ENCODE measurements around the gene LSR. TPM values are rescaled to one million over a fixed set of nuclear protein-coding genes. Genes with fewer than 3 reads are reported as not detected.
"Not testable (repeated sequence)": the region's sequence is repeated elsewhere in the genome, so short reads cannot be mapped to it uniquely, and the experiment has no call there.

LSR gene
- polyA plus RNA-seq, 3 donors from 2014 or later: 5.3 to 14.2 (median 11.8) TPM

DNA sequence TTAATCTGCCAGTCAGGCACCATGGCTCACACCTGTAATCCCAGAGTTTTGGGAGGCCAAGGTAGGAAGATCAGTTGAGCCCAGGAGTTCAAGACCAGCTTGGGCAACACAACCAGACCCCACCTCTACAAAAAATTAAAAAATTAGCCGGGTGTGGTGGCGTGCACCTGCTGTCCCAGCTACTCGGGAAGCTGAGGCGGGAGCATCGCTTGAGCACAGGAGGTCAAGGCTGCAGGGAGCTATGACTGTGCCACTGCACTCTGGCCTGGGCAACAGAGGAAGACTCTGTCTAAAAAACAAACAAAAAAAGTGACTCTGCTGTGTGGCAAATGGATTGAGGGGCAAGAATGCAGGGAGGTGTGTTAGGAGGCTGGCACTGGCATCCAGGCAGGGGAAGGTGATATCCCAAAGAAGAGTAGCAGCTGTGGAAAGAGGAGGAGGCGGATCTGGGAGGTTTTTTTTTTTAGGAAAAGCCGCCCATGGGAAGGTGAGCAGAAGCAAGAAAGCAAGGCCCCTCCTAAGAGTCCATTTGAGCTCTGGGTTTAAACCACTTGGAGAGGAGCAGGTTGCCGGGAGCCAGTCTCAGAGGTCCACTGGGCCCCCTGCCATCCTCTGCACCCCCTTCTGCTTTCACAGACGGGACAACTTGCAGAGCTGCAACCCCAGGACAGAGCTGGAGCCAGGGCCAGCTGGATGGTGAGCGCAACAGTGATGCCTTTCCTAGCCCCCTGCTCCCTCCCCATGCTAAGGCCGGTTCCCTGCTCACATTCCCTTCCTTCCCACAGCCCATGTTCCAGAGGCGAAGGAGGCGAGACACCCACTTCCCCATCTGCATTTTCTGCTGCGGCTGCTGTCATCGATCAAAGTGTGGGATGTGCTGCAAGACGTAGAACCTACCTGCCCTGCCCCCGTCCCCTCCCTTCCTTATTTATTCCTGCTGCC is 35.6 kb downstream of the LSR start:
- H3K4me1 Mint-ChIP-seq: no peaks in the 10 kb centered on the region
- DNase-seq: no peak
- H3K4me3 Mint-ChIP-seq: no peak overlapping the region
- H3K9me3 Mint-ChIP-seq: no peaks in the 10 kb centered on the region
- H3K36me3 Mint-ChIP-seq: no peaks in the 10 kb centered on the region
- H3K27me3 Mint-ChIP-seq (ENCODE audit: low read depth in 3 of 3): peaks cover 0 to 15% (median 4%) of the 10 kb centered on the region in 3 donors
- no peak overlapping the region for H3K27ac Mint-ChIP-seq

GRCh38 chr19:35285095-35285449 is 36.3 kb downstream of the LSR start:
- no peak for DNase-seq
- peaks cover 0 to 12% (median 4%) of the 10 kb centered on the region in 3 donors for H3K27me3 Mint-ChIP-seq (ENCODE audit: low read depth in 3 of 3)
- H3K4me3 Mint-ChIP-seq: no peak overlapping the region
- no peaks in the 10 kb centered on the region for H3K36me3 Mint-ChIP-seq
- H3K4me1 Mint-ChIP-seq: no peaks in the 10 kb centered on the region
- H3K27ac Mint-ChIP-seq: peak overlapping the region in 1 of 6 donors; percentile 58
- no peaks in the 10 kb centered on the region for H3K9me3 Mint-ChIP-seq

GRCh38 chr19:35285465-35285864 is 36.7 kb downstream of the LSR start:
- H3K9me3 Mint-ChIP-seq: not testable (repeated sequence)

DNA sequence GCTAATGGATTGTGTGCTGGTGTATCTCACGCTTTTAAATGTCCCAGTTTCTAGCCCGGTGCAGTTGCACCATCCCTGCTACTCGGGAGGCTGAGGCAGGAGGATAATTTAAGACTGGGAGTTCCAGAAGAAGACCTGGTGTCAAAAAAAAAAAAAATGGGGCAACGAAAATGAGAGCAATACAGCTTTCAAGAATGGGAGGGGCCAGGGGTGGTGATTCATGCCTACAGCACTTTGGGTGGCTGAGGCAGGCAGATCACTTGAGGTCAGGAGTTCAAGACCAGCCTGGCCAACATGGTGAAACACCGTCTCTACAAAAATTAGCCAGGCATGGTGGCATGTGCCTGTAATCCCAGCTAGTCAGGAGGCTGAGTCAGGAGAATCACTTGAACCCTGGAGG is 37.3 kb downstream of the LSR start:
- H3K4me1 Mint-ChIP-seq; H3K9me3 Mint-ChIP-seq; H3K36me3 Mint-ChIP-seq; H3K27ac Mint-ChIP-seq; H3K27me3 Mint-ChIP-seq (ENCODE audit: low read depth in 3 of 3); H3K4me3 Mint-ChIP-seq; DNase-seq: not testable (repeated sequence)

More at GRCh38 chr19:35285465-35285864, 36.7 kb downstream of the LSR start:
- peaks cover 0 to 12% (median 4%) of the 10 kb centered on the region in 3 donors for H3K27me3 Mint-ChIP-seq (ENCODE audit: low read depth in 3 of 3)
- not testable (repeated sequence) for H3K27ac Mint-ChIP-seq, H3K4me3 Mint-ChIP-seq, H3K4me1 Mint-ChIP-seq, H3K36me3 Mint-ChIP-seq, DNase-seq

GRCh38 chr19:35287713-35288112 is 38.9 kb downstream of the LSR start:
- Mint-ChIP-seq H3K4me1 (no peaks in the 10 kb centered on the region), H3K9me3 (no peaks in the 10 kb centered on the region), H3K27me3 (ENCODE audit: low read depth in 3 of 3) (peaks cover 0 to 4% (median 4%) of the 10 kb centered on the region in 3 donors), H3K36me3 (no peaks in the 10 kb centered on the region), H3K4me3 (no peak overlapping the region), H3K27ac (no peak overlapping the region)
- no peak for DNase-seq

GRCh38 chr19:35288331-35288730 is 39.5 kb downstream of the LSR start:
- Mint-ChIP-seq H3K9me3 (no peaks in the 10 kb centered on the region), H3K27me3 (ENCODE audit: low read depth in 3 of 3) (peaks cover 0 to 4% (median 0%) of the 10 kb centered on the region in 3 donors), H3K4me3 (no peak overlapping the region), H3K36me3 (no peaks in the 10 kb centered on the region), H3K4me1 (no peaks in the 10 kb centered on the region), H3K27ac (no peak overlapping the region)
- DNase-seq: no peak

- H3K27me3 Mint-ChIP-seq (ENCODE audit: low read depth in 3 of 3): peaks cover 0 to 4% (median 0%) of the 10 kb centered on the region in 3 donors
- DNase-seq: no peak
- no peaks in the 10 kb centered on the region for H3K4me1 Mint-ChIP-seq
- no peak overlapping the region for H3K4me3 Mint-ChIP-seq
- no peaks in the 10 kb centered on the region for H3K9me3 Mint-ChIP-seq
- no peaks in the 10 kb centered on the region for H3K36me3 Mint-ChIP-seq
- no peak overlapping the region for H3K27ac Mint-ChIP-seq
Observed at GRCh38 chr19:35288906-35289305, 40.1 kb downstream of the LSR start.

- DNase-seq: no peak
- Mint-ChIP-seq H3K4me1 (peaks cover 0 to under 1% of the 10 kb centered on the region in 2 donors), H3K27ac (no peak overlapping the region), H3K4me3 (no peak overlapping the region), H3K9me3 (no peaks in the 10 kb centered on the region), H3K36me3 (no peaks in the 10 kb centered on the region), H3K27me3 (ENCODE audit: low read depth in 3 of 3) (peaks cover 0 to 5% (median 0%) of the 10 kb centered on the region in 3 donors)
Observed at GRCh38 chr19:35290381-35291127, 41.8 kb downstream of the LSR start.

GRCh38 chr19:35291259-35291658 is 42.5 kb downstream of the LSR start:
- Mint-ChIP-seq H3K27me3 (ENCODE audit: low read depth in 3 of 3) (peaks cover 0 to 5% (median 0%) of the 10 kb centered on the region in 3 donors), H3K4me1 (peaks cover 0 to 8% of the 10 kb centered on the region in 2 donors), H3K27ac (no peak overlapping the region), H3K9me3 (no peaks in the 10 kb centered on the region), H3K4me3 (no peak overlapping the region), H3K36me3 (no peaks in the 10 kb centered on the region)
- DNase-seq: no peak

- H3K9me3 Mint-ChIP-seq: no peaks in the 10 kb centered on the region
- DNase-seq: no peak
- peaks cover 0 to 9% of the 10 kb centered on the region in 2 donors for H3K4me1 Mint-ChIP-seq
- no peak within 1 kb of the TSS for H3K27ac Mint-ChIP-seq
- no peaks in the 10 kb centered on the region for H3K36me3 Mint-ChIP-seq
- H3K27me3 Mint-ChIP-seq (ENCODE audit: low read depth in 3 of 3): peaks cover 0 to 5% (median 0%) of the 10 kb centered on the region in 3 donors
- no peak within 1 kb of the TSS for H3K4me3 Mint-ChIP-seq
Observed at GRCh38 chr19:35291916-35292315, 43.1 kb downstream of the LSR start, which contains the start of gene MAG. MAG (plus strand) TSS chr19:35292161; CDS start chr19:35295409, 3,248 bp downstream.

GRCh38 chr19:35292421-35293362 is 43.9 kb downstream of the LSR start:
- peaks cover 0 to 5% (median 0%) of the 10 kb centered on the region in 3 donors for H3K27me3 Mint-ChIP-seq (ENCODE audit: low read depth in 3 of 3)
- no peak overlapping the region for H3K4me3 Mint-ChIP-seq
- no peak overlapping the region for H3K27ac Mint-ChIP-seq
- no peaks in the 10 kb centered on the region for H3K36me3 Mint-ChIP-seq
- no peaks in the 10 kb centered on the region for H3K9me3 Mint-ChIP-seq
- no peak for DNase-seq
- H3K4me1 Mint-ChIP-seq: peaks cover 0 to 9% of the 10 kb centered on the region in 2 donors

DNA sequence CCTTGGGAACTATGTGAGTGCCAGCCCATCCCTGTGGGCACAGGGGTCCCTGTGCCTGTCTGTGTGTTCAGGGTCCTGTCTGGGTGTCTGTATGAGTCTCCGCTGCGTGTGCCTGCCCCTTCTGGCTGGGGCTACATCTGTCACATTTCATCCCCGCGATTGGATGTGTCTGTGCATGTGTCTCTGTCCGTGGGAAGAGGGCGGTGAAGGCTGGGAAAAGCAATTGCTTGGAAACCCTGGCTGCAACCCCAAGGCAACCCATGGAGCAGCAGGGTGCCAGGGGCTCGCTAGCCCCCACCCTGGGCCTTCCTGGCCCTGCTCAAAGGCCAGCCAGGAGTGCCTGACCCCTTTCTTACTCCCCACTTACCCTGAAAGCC is 44.5 kb downstream of the LSR start:
- Mint-ChIP-seq H3K4me1 (peaks cover 0 to 9% of the 10 kb centered on the region in 2 donors), H3K27me3 (ENCODE audit: low read depth in 3 of 3) (peaks cover 0 to 5% (median 0%) of the 10 kb centered on the region in 3 donors), H3K36me3 (no peaks in the 10 kb centered on the region), H3K27ac (no peak overlapping the region), H3K4me3 (no peak overlapping the region), H3K9me3 (no peaks in the 10 kb centered on the region)
- no peak for DNase-seq

- no peak overlapping the region for H3K4me3 Mint-ChIP-seq
- no peak for DNase-seq
- H3K4me1 Mint-ChIP-seq: peaks cover 0 to 9% of the 10 kb centered on the region in 2 donors
- H3K27me3 Mint-ChIP-seq (ENCODE audit: low read depth in 3 of 3): peaks cover 0 to 5% (median 0%) of the 10 kb centered on the region in 3 donors
- H3K36me3 Mint-ChIP-seq: no peaks in the 10 kb centered on the region
- H3K9me3 Mint-ChIP-seq: no peaks in the 10 kb centered on the region
- H3K27ac Mint-ChIP-seq: no peak overlapping the region
Observed at GRCh38 chr19:35293808-35294207, 45.0 kb downstream of the LSR start.
